OCI-LY7 (cell line): ENCODE results near the gene JAG2. TPM values are rescaled to one million over a fixed set of nuclear protein-coding genes. Genes with fewer than 3 reads are reported as not detected.

Experiments used
- BruUV-seq: library from RNA; stranded (reverse); fragments of 400-500 nt; replicated peaks from 2 replicates; lab custom pipeline; 2021; lab: Mats Ljungman, UMichigan
- CTCF ChIA-PET: fragments of 300-600 bp; sonication (Branson Sonifier 250); formaldehyde crosslinking; loops from one replicate; lab custom pipeline; 2022; ENCODE audit warnings: antibody characterized with exemption; ENCODE audit not compliant: unreplicated experiment; lab: Charles Lee
- POLR2A ChIA-PET: fragments of 300-600 bp; sonication (Branson Sonifier 250); formaldehyde crosslinking; loops from one replicate; lab custom pipeline; 2022; ENCODE audit warnings: antibody characterized with exemption; lab: Charles Lee
- DNase-seq: peaks from one replicate; pipeline ENCODE4 v3.0.0-alpha.2; 2015; ENCODE audit warnings: low spot score
- H2AFZ ChIP-seq: fragments of 200-600 bp; sonication (generic), shearing (Covaris generic); 2 replicates; pipeline ENCODE4 v1.6.1; 2014; ENCODE audit warnings: mild to moderate bottlenecking, antibody characterized with exemption, low read length, moderate library complexity
- H3K27ac ChIP-seq: fragments of 200-600 bp; sonication (generic); 2 replicates; pipeline ENCODE4 v1.5.1; 2014; ENCODE audit warnings: mixed run types, low read depth, mild to moderate bottlenecking, moderate library complexity, low read length, inconsistent platforms; ENCODE audit not compliant: poor library complexity, severe bottlenecking
- H3K36me3 ChIP-seq: fragments of 200-600 bp; sonication (generic); 2 replicates; pipeline ENCODE4 v1.6.1; 2014; ENCODE audit warnings: mild to moderate bottlenecking, antibody characterized with exemption, low read length, moderate library complexity, mixed read lengths; ENCODE audit not compliant: insufficient read depth
- H3K4me1 ChIP-seq: fragments of 200-600 bp; sonication (generic); 2 replicates; pipeline ENCODE4 v1.5.1; 2014; ENCODE audit warnings: mild to moderate bottlenecking, low read length; ENCODE audit not compliant: insufficient read depth, poor library complexity, severe bottlenecking
- H3K4me2 ChIP-seq: fragments of 200-600 bp; sonication (generic); 2 replicates; pipeline ENCODE4 v1.6.1; 2014; ENCODE audit warnings: mild to moderate bottlenecking, low read length
- H3K4me3 ChIP-seq: fragments of 200-600 bp; sonication (generic); 2 replicates; pipeline ENCODE4 v1.5.1; 2014; ENCODE audit warnings: mild to moderate bottlenecking, low read depth, low read length; ENCODE audit not compliant: poor library complexity, severe bottlenecking
- H3K79me2 ChIP-seq: fragments of 200-600 bp; sonication (generic); 2 replicates; pipeline ENCODE4 v1.6.1; 2016; ENCODE audit warnings: low read depth, mild to moderate bottlenecking, low read length, moderate library complexity, mixed read lengths; ENCODE audit not compliant: insufficient read depth
- H3K9me2 ChIP-seq: fragments of 200-600 bp; sonication (generic); 2 replicates; pipeline ENCODE4 v1.6.1; 2016; ENCODE audit warnings: mild to moderate bottlenecking, low read length, mixed read lengths; ENCODE audit not compliant: insufficient read depth
- H3K9me3 ChIP-seq: fragments of 200-600 bp; sonication (generic); 2 replicates; pipeline ENCODE4 v1.6.1; 2014; ENCODE audit warnings: mild to moderate bottlenecking, mixed run types, low read length, mixed read lengths
- H4K20me1 ChIP-seq: fragments of 200-600 bp; sonication (generic); 2 replicates; pipeline ENCODE4 v1.6.1; 2014; ENCODE audit warnings: mild to moderate bottlenecking, antibody characterized with exemption, low read length, moderate library complexity, mixed read lengths; ENCODE audit not compliant: insufficient read depth
- CTCF ChIP-seq: fragments of 200-600 bp; sonication (generic); conservative IDR thresholded peaks from 2 replicates; pipeline ENCODE4 v1.5.1; 2014; ENCODE audit warnings: mild to moderate bottlenecking, antibody characterized with exemption, low read length, moderate library complexity, mixed read lengths
- EZH2phosphoT487 ChIP-seq: fragments of 200-600 bp; sonication (generic); IDR thresholded peaks from 2 replicates; pipeline ENCODE4 v1.6.1; 2018; ENCODE audit warnings: low read depth, borderline replicate concordance, mild to moderate bottlenecking, mixed run types, antibody characterized with exemption, low read length, moderate library complexity, mixed read lengths
- intact Hi-C: fragments of 100-400 bp; cut with micrococcal nuclease; formaldehyde crosslinking; loops from one replicate; pipeline ENCODE4 v1.10.0; 2022; ENCODE audit not compliant: unreplicated experiment
- total RNA-seq, 2 experiments: library from RNA; depleted of rRNA in 1 of 2; stranded (reverse); fragments of >200 nt in 1 of 2; shearing (Covaris generic) in 1 of 2; gene quantifications; 2 replicates each; pipeline ENCODE4 v1.2.3, GENCODE V29; 2014 to 2022

JAG2 gene
- total RNA-seq, 2 experiments from 2014 or later = 5.0 to 6.0 TPM

- Histone ChIP-seq H3K4me2 (no peak overlapping the region), H3K36me3 (no peaks in the 10 kb centered on the region), H3K27ac (no peak overlapping the region), H3K4me1 (no peaks in the 10 kb centered on the region), H2AFZ (no peak overlapping the region), H3K9me2 (no peaks in the 10 kb centered on the region), H4K20me1 (no peaks in the 10 kb centered on the region; the same call in 1 of the 2 replicates), H3K79me2 (no peaks in the 10 kb centered on the region), H3K4me3 (no peak overlapping the region), H3K9me3 (no peaks in the 10 kb centered on the region)
- no peak for DNase-seq
- ChIA-PET POLR2A (no interaction called here), CTCF (no interaction called here)
- intact Hi-C loops = no loop called here
- BruUV-seq = no TSS peak
- TF ChIP-seq CTCF = no peak
- no peak for TF ChIP-seq EZH2phosphoT487
Observed at GRCh38 chr14:105211086-105211757, 42.6 kb upstream of the JAG2 start.

DNA sequence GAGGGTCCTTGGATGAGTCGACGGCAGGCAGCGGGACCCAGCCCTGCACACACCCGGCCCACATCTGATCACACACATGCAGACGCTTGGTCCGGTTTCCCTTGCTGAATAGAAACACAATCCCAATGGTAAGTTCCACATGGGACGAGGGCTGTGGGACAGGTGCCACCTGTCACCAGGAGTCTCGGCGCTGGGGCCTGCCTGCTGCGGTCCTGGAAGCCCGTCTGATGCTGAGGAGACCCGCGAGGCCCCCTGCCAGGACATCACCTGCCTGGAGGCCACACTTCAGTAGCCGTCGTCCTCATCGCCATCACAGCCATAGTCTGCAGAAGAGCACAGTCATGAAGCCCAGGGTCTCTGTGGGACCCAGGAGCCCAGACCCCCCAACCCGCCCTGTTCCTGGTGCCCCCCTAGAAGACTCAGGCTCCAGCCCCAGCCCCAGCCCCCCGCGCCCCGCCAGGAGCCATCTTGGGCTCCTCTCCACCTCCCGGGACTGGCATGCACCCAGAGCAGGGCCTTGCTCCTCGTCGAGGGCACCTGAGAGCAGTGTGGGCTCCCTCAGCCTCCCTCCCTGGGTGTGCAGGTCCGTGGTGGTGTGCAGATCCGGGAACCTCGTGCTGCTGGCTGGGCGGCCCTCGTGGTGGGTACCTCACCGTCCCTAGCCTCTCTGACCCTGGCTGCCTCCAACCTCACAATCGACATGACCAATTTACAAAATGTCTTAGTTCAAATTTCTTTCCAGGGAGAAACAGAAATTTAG, 41.9 kb upstream of the JAG2 start:
- no TSS peak for BruUV-seq
- Histone ChIP-seq H3K9me3 (no peaks in the 10 kb centered on the region), H2AFZ (no peak overlapping the region), H3K79me2 (no peaks in the 10 kb centered on the region), H3K36me3 (no peaks in the 10 kb centered on the region), H3K4me2 (no peak overlapping the region), H3K27ac (no peak overlapping the region), H3K9me2 (no peaks in the 10 kb centered on the region), H4K20me1 (no peaks in the 10 kb centered on the region; the same call in 1 of the 2 replicates), H3K4me3 (no peak overlapping the region), H3K4me1 (no peaks in the 10 kb centered on the region)
- POLR2A ChIA-PET = no interaction called here
- intact Hi-C loops = no loop called here
- DNase-seq = no peak
- CTCF ChIA-PET = no interaction called here
- TF ChIP-seq EZH2phosphoT487 = no peak
- no peak for TF ChIP-seq CTCF

DNA sequence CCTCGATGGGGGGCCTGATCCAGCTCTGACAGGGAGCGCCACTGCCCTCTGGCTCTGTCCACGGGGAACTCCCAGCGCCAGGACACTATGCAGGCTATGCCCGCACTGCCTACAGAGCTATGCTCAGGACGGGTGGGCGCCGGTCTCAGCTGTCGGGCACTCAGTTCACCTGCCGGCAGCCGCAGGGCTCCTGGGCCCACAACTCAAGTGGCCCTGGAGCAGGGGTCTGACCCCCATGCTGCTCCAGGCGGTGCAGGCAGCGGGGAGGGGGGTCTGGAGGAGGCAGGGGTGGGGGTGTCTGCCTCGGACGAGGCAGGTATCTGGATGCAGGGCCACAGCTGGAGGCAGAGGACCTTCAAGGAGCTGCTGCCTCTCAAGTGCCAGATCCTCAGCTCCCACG, 41.1 kb upstream of the JAG2 start:
- POLR2A ChIA-PET = no interaction called here
- no peak for DNase-seq
- H3K4me2 ChIP-seq = no peak overlapping the region
- no peak for TF ChIP-seq CTCF
- no peak for TF ChIP-seq EZH2phosphoT487
- intact Hi-C loops = no loop called here
- no peaks in the 10 kb centered on the region for H3K79me2 ChIP-seq
- H3K36me3 ChIP-seq = no peaks in the 10 kb centered on the region
- no peak overlapping the region for H3K27ac ChIP-seq
- no TSS peak for BruUV-seq
- H3K9me3 ChIP-seq = no peaks in the 10 kb centered on the region
- CTCF ChIA-PET = no interaction called here
- H3K4me1 ChIP-seq = no peaks in the 10 kb centered on the region
- H4K20me1 ChIP-seq = no peaks in the 10 kb centered on the region; the same call in 1 of the 2 replicates
- H2AFZ ChIP-seq = no peak overlapping the region
- no peaks in the 10 kb centered on the region for H3K9me2 ChIP-seq
- no peak overlapping the region for H3K4me3 ChIP-seq
